ENCODE results near the gene SCNM1.
"Not testable (repeated sequence)": the region's sequence is repeated elsewhere in the genome, so short reads cannot be mapped to it uniquely, and the experiment has no call there.

The SCNM1 gene

GRCh38 chr1:151193856-151194255 is 27.9 kb downstream of the SCNM1 start:
- Histone ChIP-seq H3K27ac (no peak overlapping the region), H3K9ac (ENCODE audit: insufficient read length) (no peak overlapping the region)

GRCh38 chr1:151194894-151195594 is 29.1 kb downstream of the SCNM1 start:
- not testable (repeated sequence) for DNase-seq (ENCODE audit: low read depth, low spot score); H3K4me3 ChIP-seq; H3K27ac ChIP-seq; H3K9me3 ChIP-seq (ENCODE audit: low read depth, low read length); H3K36me3 ChIP-seq (ENCODE audit: insufficient read depth, low read length); H3K9ac ChIP-seq (ENCODE audit: insufficient read length)

More at GRCh38 chr1:151193856-151194255, 27.9 kb downstream of the SCNM1 start:
- H3K4me3 ChIP-seq, result no peak overlapping the region
- H3K9me3 ChIP-seq (ENCODE audit: low read depth, low read length), result no peaks in the 10 kb centered on the region
- TF ChIP-seq EZH2 (IDR thresholded peaks at IDR 0.05), result no peak
- TF ChIP-seq POLR2AphosphoS5 (IDR thresholded peaks at IDR 0.05; ENCODE audit: borderline replicate concordance, low read depth, low read length), result no peak
- TF ChIP-seq FOXP2 (optimal IDR thresholded peaks at IDR 0.05; ENCODE audit: control extremely low read depth, extremely low read length, insufficient read depth), result no peak
- DNase-seq (ENCODE audit: low read depth, low spot score), result no peak
- no peaks in the 10 kb centered on the region for H3K36me3 ChIP-seq (ENCODE audit: insufficient read depth, low read length)

- peak overlapping the region; percentile 77 for H3K4me3 ChIP-seq
- no peaks in the 10 kb centered on the region for H3K9me3 ChIP-seq (ENCODE audit: low read depth, low read length)
- no peak for TF ChIP-seq EZH2 (IDR thresholded peaks at IDR 0.05)
- no peak for TF ChIP-seq POLR2AphosphoS5 (IDR thresholded peaks at IDR 0.05; ENCODE audit: borderline replicate concordance, low read depth, low read length)
- TF ChIP-seq FOXP2 (optimal IDR thresholded peaks at IDR 0.05; ENCODE audit: control extremely low read depth, extremely low read length, insufficient read depth), result no peak
- peak overlapping the region; percentile 91 for H3K27ac ChIP-seq
- H3K36me3 ChIP-seq (ENCODE audit: insufficient read depth, low read length), result no peaks in the 10 kb centered on the region
- peak overlapping the region; percentile 49 for H3K9ac ChIP-seq (ENCODE audit: insufficient read length)
- DNase-seq (ENCODE audit: low read depth, low spot score), result peak; percentile 91
These were observed 30.4 kb downstream of the SCNM1 start for GRCh38 chr1:151196292-151196800.

GRCh38 chr1:151197863-151198253 is 31.9 kb downstream of the SCNM1 start:
- Histone ChIP-seq H3K9ac (ENCODE audit: insufficient read length) (peak overlapping the region; percentile 78), H3K4me3 (peak overlapping the region; percentile 100), H3K27ac (peak overlapping the region; percentile 74), H3K36me3 (ENCODE audit: insufficient read depth, low read length) (peaks cover 10% of the 10 kb centered on the region), H3K9me3 (ENCODE audit: low read depth, low read length) (no peaks in the 10 kb centered on the region)
- DNase-seq (ENCODE audit: low read depth, low spot score), result no peak
- TF ChIP-seq POLR2AphosphoS5 (IDR thresholded peaks at IDR 0.05; ENCODE audit: borderline replicate concordance, low read depth, low read length), result no peak
- TF ChIP-seq FOXP2 (optimal IDR thresholded peaks at IDR 0.05; ENCODE audit: control extremely low read depth, extremely low read length, insufficient read depth), result no peak
- TF ChIP-seq EZH2 (IDR thresholded peaks at IDR 0.05), result no peak

- peak within 1 kb of the TSS; percentile 87 for H3K27ac ChIP-seq
- peaks cover 17% of the 10 kb centered on the region for H3K36me3 ChIP-seq (ENCODE audit: insufficient read depth, low read length)
- peak within 1 kb of the TSS; percentile 100 for H3K4me3 ChIP-seq
- peak; percentile 92 for DNase-seq (ENCODE audit: low read depth, low spot score)
- peak within 1 kb of the TSS; percentile 97 for H3K9ac ChIP-seq (ENCODE audit: insufficient read length)
- TF ChIP-seq EZH2 (IDR thresholded peaks at IDR 0.05) (no peak), POLR2AphosphoS5 (IDR thresholded peaks at IDR 0.05; ENCODE audit: borderline replicate concordance, low read depth, low read length) (peak; percentile 89), FOXP2 (optimal IDR thresholded peaks at IDR 0.05; ENCODE audit: control extremely low read depth, extremely low read length, insufficient read depth) (no peak)
- no peaks in the 10 kb centered on the region for H3K9me3 ChIP-seq (ENCODE audit: low read depth, low read length)
These were observed 32.5 kb downstream of the SCNM1 start, which contains the start of gene PIP5K1A for GRCh38 chr1:151198254-151199127. Gene PIP5K1A (plus strand): TSS chr1:151198552. CDS start chr1:151198997, 445 bp downstream.

GRCh38 chr1:151199873-151200581 is 34.1 kb downstream of the SCNM1 start:
- DNase-seq (ENCODE audit: low read depth, low spot score), result no peak
- H3K4me3 ChIP-seq, result peak overlapping the region; percentile 100
- peak overlapping the region; percentile 97 for H3K9ac ChIP-seq (ENCODE audit: insufficient read length)
- TF ChIP-seq FOXP2 (optimal IDR thresholded peaks at IDR 0.05; ENCODE audit: control extremely low read depth, extremely low read length, insufficient read depth) (no peak), POLR2AphosphoS5 (IDR thresholded peaks at IDR 0.05; ENCODE audit: borderline replicate concordance, low read depth, low read length) (no peak), EZH2 (IDR thresholded peaks at IDR 0.05) (no peak)
- no peaks in the 10 kb centered on the region for H3K9me3 ChIP-seq (ENCODE audit: low read depth, low read length)
- H3K36me3 ChIP-seq (ENCODE audit: insufficient read depth, low read length), result peaks cover 27% of the 10 kb centered on the region
- 0 out of 2 replicates have a peak overlapping the region, but pooled peaks have one; percentile 87 for H3K27ac ChIP-seq

- not testable (repeated sequence) for DNase-seq (ENCODE audit: low read depth, low spot score); H3K9me3 ChIP-seq (ENCODE audit: low read depth, low read length); H3K27ac ChIP-seq; H3K4me3 ChIP-seq; H3K9ac ChIP-seq (ENCODE audit: insufficient read length)
- peaks cover 68% of the 10 kb centered on the region for H3K36me3 ChIP-seq (ENCODE audit: insufficient read depth, low read length)
These were observed 39.5 kb downstream of the SCNM1 start for GRCh38 chr1:151205381-151205965.

- Histone ChIP-seq H3K9me3 (ENCODE audit: low read depth, low read length) (no peaks in the 10 kb centered on the region), H3K27ac (0 out of 2 replicates have a peak overlapping the region, but pooled peaks have one; percentile 21), H3K36me3 (ENCODE audit: insufficient read depth, low read length) (peaks cover 66% of the 10 kb centered on the region), H3K4me3 (no peak overlapping the region), H3K9ac (ENCODE audit: insufficient read length) (no peak overlapping the region)
- TF ChIP-seq POLR2AphosphoS5 (IDR thresholded peaks at IDR 0.05; ENCODE audit: borderline replicate concordance, low read depth, low read length) (no peak), EZH2 (IDR thresholded peaks at IDR 0.05) (no peak), FOXP2 (optimal IDR thresholded peaks at IDR 0.05; ENCODE audit: control extremely low read depth, extremely low read length, insufficient read depth) (no peak)
- DNase-seq (ENCODE audit: low read depth, low spot score), result no peak
These were observed 44.9 kb downstream of the SCNM1 start for GRCh38 chr1:151210830-151211229.

Data from SK-N-MC (cell line).